GM21528 (cell line): ENCODE measurements around the gene EFEMP1.
"Not testable (repeated sequence)": the region's sequence is repeated elsewhere in the genome, so short reads cannot be mapped to it uniquely, and the experiment has no call there.

Experiments
- ATAC-seq: cut with Tn5 transposase; IDR thresholded peaks from one replicate; pipeline ENCODE4 v1.9.1; 2021; ENCODE audit warnings: mild to moderate bottlenecking, moderate library complexity; ENCODE audit not compliant: unreplicated experiment, low FRiP score

EFEMP1 gene

DNA sequence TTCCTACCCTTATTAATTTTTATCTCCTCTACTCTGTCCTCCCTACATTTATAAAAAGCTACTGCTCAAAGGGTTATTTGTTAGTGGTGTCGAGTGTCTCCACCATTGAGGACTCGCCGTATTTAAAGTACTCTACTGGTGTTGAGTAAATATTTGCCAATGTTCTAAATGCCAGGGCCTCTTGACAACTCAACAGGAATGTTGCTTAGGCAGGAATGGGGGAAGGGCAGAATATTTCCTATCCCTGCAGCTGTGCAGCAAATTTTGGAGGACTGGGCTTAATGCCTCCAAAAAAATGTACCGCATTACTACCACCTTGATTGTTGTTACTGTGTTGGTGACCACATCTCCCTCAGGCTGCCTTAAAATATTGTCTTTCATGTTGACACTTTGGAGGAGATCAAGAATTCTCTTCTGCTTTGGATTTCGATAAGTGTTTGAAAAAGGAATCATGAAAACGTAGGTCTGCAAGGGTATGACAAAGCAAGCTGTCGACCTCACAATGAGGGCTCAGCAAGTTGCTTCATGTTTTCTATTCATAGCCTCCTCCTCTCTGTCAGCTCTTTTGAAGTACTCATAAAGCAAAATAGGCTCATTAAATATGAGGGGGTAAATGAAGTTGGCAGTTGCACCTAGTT, 84.3 kb downstream of the EFEMP1 start:
- no peak for ATAC-seq

DNA sequence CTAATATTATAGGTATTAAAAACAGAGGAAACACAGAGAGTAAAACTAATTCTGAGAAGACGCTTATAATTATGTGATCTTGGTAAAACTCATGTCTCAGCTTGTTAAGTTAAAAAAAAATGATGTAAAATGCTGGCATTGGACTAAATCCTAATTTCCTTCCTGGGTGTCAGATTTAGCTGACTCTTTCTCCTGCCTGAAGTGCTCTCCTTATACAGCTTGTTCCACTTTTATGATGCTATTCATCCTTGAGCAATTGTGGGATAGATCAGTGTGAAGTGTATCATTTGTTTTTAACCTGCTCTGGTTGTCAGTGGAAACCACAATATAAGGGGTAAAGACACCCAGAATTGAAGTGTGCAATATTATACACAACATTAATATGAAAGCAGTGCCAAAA, 84.9 kb downstream of the EFEMP1 start:
- no peak for ATAC-seq

DNA sequence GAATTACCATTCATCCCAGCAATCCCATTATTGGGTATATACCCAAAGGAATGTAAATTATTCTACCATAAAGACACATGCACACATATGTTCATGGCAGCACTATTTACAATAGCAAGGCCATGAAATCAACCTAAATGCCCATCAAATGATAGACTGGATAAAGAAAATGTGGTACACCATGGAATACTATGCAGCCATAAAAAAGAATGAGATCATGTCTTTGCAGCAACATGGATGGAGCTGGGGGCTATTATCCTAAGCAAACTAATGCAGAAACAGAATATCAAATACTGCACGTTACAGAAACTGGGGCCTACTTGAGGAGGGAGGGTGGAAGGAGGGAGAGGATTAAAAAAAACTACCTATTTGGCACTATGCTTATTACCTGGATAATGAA, 85.5 kb downstream of the EFEMP1 start:
- not testable (repeated sequence) for ATAC-seq

DNA sequence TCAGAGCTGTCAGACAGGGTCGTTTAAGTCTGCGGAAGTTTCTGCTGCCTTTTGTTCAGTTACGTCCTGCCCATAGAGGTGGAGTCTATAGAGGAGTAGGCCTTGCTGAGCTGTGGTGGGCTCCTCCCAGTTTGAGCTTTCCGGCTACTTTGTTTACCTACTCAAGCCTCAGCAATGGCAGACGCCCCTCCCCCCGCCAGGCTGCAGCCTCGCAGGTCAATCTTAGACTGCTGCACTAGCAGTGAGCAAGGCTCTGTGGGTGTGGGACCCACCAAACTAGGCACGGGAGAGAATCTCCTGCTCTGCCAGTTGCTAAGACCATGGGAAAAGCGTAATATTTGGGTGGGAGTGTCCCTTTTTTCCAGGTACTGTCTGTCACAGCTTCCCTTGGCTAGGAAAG, 86.5 kb downstream of the EFEMP1 start:
- no peak for ATAC-seq

DNA sequence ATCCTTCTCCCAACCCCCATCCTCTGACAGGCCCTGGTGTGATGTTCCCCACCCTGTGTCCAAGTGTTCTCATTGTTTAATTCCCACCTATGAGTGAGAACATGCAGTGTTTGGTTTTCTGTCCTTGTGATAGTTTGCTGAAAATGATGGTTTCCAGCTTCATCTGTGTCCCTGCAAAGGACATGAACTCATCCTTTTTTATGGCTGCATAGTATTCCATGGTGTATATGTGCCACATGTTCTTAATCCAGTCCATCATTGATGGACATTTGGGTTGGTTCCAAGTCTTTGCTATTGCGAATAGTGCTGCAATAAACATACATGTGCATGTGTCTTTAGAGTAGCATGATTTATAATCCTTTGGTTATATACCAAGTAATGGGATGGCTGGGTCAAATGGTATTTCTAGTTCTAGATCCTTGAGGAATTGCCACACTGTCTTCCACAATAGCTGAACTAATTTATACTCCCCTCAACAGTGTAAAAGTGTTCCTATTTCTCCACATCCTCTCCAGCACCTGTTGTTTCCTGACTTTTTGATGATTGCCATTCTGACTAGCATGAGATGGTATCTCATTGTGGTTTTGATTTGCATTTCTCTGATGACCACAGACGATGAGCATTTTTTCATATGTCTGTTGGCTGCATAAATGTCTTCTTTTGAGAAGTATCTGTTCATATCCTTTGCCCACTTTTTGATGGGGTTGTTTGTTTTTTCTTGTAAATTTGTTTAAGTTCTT, 91.7 kb downstream of the EFEMP1 start:
- ATAC-seq: not testable (repeated sequence)

DNA sequence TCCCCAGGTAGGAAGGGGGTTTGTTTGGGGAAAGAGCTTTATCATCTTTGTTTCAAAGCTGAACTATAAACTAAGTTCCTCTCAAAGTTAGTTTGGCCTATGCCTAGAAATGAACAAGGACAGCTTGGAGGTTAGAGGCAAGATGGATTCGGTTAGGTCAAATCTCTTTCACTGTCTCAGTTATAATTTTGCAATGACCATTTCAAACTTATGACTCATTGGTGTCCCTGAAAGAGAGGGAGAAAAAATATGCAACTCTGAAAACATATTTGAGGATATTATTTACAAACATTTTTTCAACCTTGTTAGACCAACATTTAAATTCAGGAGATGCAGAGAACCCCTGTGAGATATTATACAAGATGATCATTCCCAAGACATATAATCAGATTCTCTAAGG, 95.7 kb downstream of the EFEMP1 start:
- ATAC-seq: no peak

DNA sequence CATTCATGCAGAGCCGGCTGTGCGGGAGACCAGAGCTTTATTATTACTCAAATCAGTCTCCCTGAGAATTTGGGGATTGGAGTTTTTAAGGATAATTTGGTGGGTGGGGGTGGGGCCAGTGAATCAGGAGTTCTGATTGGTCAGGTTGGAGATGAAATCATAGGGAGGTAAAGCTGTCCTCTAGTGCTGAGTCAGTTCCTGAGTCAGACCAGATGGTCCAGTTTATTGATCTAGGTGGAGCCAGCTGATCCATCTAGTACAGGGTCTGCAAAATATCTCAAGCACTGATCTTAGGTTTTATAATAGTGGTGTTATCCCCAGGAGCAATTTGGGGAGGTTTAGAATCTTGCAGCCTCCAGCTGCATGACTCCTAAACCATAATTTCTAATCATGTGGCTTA, 96.2 kb downstream of the EFEMP1 start:
- ATAC-seq: not testable (repeated sequence)

DNA sequence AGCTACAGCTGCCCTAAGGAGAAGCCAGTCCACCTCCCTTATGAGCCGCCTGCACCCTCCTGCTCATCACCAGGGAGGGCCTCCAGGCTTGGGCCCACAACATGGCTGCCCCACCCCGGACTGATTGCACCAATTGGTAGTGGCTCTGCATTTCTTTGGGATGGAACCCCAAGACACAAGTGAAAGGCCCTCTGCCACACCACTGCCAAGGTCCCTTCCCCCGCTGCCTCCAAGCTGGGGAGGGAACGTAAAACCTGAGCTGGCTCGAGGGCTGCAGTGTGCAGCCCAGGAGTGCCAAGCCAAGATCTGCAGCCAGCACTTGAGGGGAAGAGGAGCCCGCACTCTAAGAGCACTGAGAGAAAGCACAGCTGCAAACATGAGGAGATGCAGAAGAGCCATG, 97.3 kb downstream of the EFEMP1 start:
- ATAC-seq: no peak

DNA sequence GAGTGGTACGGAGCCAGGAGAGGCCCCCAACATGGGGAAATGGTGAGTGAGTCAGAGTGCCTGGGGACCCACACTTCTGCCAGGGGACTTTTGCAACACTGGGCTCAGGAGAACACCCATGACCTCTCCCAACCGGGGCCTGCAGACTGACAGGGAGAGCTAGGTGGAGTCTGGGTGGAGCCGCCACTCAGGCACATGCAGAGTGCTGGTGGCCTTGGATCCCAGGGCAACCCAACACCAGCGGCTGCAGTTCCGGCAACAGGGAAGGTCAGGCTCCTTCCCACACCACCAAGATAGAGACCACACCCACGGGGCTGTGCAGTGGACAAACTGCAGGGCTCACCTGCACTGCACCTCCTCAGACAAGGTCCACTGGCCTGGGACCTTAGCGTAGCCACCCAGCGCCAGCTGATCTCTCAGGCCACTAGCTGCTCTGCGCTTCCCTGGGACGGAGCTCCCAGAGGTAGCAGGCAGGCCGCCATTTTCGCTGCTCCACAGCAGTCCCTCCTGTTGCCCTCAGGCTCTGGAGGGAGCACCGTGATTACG, 99.0 kb downstream of the EFEMP1 start:
- ATAC-seq: no peak
